D721Med (cell line): Measurements from ENCODE around the gene MRS2.

ENCODE experiments used
- DNase-seq: peaks from one replicate; pipeline ENCODE4 v3.0.0; 2011; ENCODE audit warnings: low spot score; ENCODE audit not compliant: insufficient read length
- FAIRE-seq: peaks from 2 replicates; lab custom pipeline; 2011; peaks lifted over from hg19 to GRCh38; lab: Jason Lieb, UNC
- TF ChIP-seq, protein P1 (sequence below): IDR thresholded peaks from 2 replicates; pipeline ENCODE4 v1.5.1; 2012; ENCODE audit warnings: mild to moderate bottlenecking, control low read depth; ENCODE audit not compliant: insufficient read depth; ENCODE audit errors: missing control alignments

MRS2 gene

DNA sequence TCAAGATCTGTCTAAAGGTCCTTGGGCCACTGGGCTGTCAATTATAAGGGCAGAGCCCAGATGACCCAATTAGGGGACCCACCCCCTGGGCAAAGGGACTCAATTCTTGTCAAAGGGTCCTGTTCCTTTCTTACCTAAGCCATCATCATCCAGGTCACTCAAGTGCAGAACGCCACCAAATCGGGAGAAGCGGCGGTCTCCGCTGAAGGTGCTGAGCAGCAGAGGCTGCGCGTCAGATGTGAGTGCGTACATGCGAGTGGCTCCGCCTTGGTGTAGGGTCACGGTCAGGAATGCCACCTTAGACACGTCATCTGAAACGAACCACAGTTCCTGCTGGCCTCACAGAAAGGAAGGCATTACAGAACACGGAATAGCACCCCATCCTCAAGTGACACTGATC lies 34.2 kb downstream of the MRS2 start:
- TF ChIP-seq, protein P1, sequence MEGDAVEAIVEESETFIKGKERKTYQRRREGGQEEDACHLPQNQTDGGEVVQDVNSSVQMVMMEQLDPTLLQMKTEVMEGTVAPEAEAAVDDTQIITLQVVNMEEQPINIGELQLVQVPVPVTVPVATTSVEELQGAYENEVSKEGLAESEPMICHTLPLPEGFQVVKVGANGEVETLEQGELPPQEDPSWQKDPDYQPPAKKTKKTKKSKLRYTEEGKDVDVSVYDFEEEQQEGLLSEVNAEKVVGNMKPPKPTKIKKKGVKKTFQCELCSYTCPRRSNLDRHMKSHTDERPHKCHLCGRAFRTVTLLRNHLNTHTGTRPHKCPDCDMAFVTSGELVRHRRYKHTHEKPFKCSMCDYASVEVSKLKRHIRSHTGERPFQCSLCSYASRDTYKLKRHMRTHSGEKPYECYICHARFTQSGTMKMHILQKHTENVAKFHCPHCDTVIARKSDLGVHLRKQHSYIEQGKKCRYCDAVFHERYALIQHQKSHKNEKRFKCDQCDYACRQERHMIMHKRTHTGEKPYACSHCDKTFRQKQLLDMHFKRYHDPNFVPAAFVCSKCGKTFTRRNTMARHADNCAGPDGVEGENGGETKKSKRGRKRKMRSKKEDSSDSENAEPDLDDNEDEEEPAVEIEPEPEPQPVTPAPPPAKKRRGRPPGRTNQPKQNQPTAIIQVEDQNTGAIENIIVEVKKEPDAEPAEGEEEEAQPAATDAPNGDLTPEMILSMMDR, result no peak
- DNase-seq, result no peak
- FAIRE-seq, result no peak

DNA sequence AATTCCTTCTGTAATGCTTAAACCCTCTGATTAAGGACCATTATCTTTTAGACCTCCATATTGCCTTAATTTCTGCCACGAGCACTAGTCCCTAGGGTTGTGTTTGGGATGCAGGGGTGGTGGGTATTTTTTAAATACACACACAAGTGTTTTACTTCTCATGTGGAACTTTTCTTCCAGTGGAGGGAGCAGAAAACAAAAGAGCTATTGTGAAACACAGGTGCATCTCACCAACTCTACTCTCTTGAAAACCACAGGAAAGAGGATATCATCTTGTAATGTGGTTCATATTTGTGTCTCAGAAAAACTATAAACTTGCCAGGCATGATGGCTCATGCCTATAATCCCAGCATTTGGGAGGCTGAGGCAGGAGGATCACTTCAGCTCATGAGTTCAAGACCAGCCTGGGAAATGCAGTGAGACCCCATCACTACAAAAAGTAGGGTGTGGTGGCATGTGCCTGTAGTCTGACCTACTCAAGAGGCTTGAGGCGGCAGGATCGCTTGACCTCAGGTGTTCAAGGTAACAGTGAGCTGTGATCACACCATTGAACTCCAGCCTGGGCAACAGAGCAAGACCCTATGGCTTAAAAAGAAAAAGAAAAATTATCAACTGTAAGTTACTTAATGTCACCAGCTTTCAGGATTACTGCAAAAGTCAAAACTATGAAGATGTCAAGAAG lies 37.3 kb downstream of the MRS2 start:
- DNase-seq, result no peak
- FAIRE-seq, result no peak
- TF ChIP-seq, protein P1, result no peak

DNA sequence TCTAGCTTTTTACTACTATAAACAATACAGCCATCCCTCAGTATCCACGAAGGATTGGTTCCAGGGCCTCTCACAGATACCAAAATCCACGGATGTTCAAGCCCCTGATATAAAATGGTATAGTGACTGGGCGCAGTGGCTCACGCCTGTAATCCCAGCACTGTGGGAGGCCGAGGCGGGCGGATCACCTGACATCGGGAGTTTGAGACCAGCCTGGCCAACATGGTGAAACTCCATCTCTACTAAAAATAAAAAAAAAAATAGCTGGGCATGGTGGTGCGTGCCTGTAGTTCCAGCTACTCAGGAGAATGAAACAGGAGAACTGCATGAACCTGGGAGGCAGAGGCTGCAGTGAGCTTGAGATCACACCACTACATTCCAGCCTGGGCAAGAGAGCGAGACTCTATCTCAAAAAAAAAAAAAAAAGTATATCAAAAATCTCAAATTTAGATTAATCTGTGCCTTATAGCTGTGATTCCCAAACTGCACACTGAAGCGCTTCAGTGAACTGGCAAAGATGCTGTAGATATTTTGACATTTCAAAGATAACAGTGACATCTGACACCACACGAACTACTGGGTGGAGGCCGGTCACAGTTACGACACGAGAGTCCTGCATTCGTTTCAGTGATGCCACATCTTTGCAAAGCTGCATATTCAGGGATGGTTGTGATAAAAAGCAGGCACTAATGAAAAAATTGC lies 38.3 kb downstream of the MRS2 start:
- no peak for DNase-seq
- TF ChIP-seq, protein P1, result no peak

DNA sequence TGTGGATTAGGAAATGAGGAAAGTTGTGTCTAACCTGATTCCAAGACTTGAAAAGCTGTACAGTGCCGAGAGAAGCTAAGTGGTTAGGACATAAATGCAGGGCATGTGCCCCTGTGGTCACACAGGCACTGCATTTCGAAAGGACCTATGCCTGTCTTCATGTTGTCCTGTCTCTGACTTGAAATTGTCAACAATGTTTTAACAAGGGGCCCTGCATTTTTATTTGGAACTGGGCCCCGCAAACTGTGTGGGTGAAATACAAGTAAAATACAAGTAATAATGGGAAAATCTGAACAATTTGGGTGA lies 38.8 kb downstream of the MRS2 start:
- FAIRE-seq (no peak), DNase-seq (no peak)
- TF ChIP-seq, protein P1, result no peak

More for the DNA sequence above, 38.3 kb downstream of the MRS2 start:
- FAIRE-seq, result no peak

DNA sequence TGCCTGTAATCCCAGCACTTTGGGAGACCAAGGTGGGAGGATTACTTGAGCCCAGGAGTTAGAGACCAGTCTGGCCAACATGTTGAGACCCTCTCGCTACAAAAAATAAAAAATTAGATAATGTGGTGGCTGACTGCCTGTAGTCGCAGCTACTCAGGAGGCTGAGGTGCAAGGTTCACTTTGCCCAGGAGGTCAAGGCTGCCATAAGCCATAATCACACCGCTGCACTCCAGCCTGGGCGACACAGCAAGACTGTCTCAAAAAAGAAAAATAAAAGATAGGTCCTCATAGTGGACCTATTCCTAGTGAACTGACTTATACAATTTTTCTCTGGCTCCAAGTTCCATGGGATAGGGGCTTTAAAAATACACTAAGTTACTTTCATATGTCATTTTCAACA lies 41.9 kb downstream of the MRS2 start:
- TF ChIP-seq, protein P1, result no peak
- DNase-seq (no peak), FAIRE-seq (no peak)

DNA sequence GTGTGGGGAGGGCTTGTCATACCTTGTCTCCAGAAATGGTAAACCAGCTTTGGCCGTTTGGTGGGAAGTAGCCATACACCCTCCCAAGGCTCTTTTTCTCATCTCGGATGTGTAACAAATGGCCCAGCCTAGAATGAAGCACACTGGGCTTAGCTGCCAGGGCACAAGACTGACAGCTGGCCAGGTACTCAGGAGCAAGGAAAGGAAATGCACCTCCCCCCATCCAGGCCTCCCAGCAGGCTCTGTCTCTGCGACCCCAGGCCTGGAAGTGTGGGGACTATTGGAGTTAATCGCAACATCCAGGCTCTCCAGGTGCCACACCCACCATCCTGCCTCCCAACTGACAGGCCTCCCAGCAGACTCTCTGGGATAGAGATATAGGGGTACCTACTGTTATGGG lies 43.0 kb downstream of the MRS2 start:
- TF ChIP-seq, protein P1, result no peak
- FAIRE-seq (no peak), DNase-seq (no peak)

DNA sequence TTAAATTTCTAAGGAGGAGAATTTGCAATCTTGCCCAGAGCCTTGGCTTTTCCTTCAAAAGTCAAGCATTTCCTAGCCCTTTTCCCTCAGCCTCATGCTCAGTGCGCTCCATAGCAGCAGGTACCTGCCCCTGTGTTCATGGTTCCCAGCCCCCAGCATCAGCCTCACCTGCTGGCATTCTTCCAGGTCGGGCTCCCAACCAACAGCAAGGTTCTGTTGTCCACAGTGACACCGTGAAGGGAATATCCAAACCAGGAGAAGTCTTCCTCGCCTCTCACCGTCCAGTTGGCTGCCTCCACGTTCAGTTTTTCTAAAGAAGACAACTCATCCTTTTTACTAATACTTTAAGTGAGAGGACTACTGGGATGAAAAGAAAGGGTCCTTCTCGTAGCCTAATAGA lies 43.9 kb downstream of the MRS2 start:
- TF ChIP-seq, protein P1, result no peak
- FAIRE-seq (no peak), DNase-seq (no peak)
